ENCODE results near the gene GRIK3.
"Not testable (repeated sequence)": the region's sequence is repeated elsewhere in the genome, so short reads cannot be mapped to it uniquely, and the experiment has no call there.

Gene GRIK3

DNA sequence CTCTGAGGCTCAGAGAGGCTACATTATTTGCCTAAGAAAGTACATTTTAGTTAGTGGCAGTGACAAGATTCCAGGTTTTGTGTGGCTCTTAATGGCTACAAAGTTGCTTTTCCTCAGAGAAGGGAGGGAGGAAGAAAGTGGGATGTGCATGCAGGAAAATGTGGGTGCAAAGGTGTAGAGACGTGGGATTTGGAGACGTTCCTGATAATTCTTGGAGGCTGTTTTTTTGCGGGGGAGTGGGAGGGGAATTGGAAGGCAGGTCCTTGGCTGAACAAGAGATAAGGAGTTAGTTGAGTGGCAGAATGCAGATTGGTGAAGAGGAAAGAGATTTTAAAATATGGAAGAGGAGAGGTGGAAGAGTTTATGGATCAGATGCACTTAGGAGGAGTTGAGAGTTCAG, 258.1 kb downstream of the GRIK3 start:
- no peak for DNase-seq

- DNase-seq: no peak
Observed at GRCh38 chr1:36775716-36776115, 258.6 kb downstream of the GRIK3 start.

DNA sequence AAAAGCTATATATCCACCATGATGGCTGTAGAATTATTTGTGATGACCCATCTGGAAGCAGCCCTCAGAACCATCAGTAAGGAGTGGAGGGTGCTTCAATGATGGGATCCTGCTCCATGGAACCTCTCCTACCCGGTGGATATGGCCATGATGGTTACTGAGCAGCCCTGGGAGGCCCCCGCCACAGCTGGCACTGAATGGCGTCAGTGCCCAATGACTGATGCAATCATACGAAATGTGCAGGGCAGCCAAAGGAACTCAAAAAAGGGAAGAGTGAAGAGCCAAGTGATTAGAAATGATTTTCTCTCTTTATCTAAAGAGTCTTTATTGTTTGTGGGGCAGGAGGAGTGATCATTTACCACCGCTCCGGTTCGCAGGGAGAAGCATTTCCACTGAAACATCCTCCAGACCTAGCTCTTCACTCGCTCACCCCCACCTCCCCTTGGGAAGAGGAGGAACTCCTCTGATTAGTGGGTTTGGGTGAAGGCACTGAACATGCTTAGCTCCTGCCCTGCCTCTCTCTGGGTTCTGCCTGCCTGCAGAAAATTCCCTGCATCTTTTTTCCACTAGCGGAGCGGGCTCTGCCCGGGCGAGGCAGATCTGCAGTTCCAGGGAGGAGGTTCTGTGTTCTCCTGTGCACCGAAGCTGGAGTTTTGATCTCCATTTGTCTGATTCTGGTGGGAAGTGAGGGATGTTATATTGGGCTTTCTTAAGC, 260.3 kb downstream of the GRIK3 start:
- DNase-seq: no peak

- no peak for DNase-seq
Observed at GRCh38 chr1:36772647-36773495, 261.4 kb downstream of the GRIK3 start.

GRCh38 chr1:36771660-36772284, 262.5 kb downstream of the GRIK3 start:
- no peak for DNase-seq

GRCh38 chr1:36771240-36771639, 263.1 kb downstream of the GRIK3 start:
- DNase-seq: no peak

GRCh38 chr1:36769886-36770830, 264.2 kb downstream of the GRIK3 start:
- no peak for DNase-seq

- DNase-seq: no peak
Observed at GRCh38 chr1:36768486-36769178, 265.7 kb downstream of the GRIK3 start.

DNA sequence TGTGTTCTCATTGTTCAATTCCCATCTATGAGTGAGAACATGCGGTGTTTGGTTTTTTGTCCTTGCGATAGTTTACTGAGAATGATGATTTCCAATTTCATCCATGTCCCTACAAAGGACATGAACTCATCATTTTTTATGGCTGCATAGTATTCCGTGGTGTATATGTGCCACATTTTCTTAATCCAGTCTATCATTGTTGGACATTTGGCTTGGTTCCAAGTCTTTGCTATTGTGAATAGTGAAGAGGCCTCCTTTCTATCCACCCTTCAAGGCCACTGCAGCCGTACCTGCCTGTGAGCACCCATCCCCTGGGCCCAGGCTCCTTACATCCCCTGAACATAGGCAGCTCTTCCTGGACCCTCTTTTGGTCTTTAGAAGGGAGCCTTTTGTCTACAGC, 266.9 kb downstream of the GRIK3 start:
- not testable (repeated sequence) for DNase-seq

DNA sequence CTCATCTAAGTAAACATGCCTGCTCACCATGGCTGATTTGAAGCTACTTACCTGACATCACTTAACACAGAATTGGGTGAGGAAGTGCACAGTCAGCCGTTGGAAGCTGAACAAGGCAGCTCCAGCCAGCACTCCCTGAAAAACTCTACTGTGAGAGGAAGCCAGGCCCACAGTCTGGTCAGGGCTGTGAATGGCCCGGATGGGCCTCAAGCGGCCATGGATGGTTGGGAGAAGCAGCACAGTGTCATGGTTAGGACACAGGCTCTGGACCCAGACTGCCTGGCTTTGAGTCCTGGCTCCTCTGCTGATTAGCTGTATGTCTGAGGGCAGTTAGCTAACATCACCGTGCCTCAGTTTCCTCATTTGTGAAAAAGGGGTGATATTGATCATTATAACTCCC, 267.8 kb downstream of the GRIK3 start:
- DNase-seq: no peak

- no peak for DNase-seq
Observed at GRCh38 chr1:36765785-36766300, 268.5 kb downstream of the GRIK3 start.

DNA sequence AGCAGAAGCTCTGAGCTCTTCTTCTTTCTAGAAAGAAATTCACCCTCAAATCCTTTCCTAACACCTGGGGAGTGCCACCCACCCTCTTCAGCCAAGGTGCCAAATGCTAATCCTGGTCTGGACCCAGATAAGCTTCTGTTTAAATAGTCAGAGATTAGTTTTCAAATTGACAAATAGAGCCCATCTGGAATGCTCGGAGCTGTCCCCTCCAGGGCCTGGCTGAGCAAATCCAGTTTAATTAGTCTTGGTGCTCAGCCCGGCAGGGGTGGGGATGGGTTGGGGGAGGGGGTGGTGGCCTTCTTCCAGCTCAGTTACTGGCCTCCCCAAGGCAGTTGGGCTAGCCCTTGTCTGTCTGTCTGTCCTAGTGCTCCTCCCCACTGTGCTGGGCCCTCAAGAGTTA, 269.5 kb downstream of the GRIK3 start:
- no peak for DNase-seq

- no peak for DNase-seq
Observed at GRCh38 chr1:36763771-36764170, 270.5 kb downstream of the GRIK3 start.

- DNase-seq: no peak
Observed at GRCh38 chr1:36762174-36762573, 272.1 kb downstream of the GRIK3 start.

DNA sequence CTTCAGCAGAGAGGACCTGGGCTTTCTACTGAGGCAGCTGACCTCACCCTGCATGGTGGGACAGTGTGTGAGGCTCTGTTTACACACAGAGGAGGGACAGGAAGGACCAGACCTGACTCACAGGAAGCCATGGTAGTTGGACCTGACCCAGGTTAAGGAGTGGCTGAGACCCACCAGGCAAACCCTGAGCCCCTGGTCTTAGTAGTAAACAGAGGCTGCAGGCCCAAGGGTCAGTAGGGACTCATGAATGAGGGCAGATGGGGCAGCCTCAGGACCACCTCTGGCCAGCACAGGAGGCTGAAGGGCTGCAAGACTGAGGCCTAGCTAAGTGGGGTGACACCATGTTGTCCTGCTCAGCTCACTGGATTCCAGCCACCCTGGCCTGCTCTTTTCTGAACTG, 273.2 kb downstream of the GRIK3 start:
- no peak for DNase-seq

DNA sequence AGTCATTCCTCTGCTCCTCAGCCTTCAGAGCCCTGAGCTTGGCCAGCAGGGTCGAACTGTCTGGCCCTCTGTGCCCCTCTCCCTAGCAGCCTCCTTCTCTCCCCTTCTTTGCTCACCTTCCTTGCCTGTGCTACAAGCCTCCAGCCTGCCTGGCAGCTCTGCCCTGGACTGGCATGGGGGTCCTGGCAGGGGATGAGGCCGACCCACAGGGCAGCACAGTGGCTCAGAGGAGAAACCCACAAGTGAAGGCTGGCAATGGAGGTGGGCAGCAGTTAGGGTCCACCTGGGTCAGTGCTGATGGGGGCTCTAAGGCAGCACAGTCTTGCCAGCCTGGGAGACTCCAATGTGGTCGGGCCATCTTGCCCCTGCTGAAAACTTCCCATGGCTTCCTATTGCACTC, 274.2 kb downstream of the GRIK3 start:
- no peak for DNase-seq

DNA sequence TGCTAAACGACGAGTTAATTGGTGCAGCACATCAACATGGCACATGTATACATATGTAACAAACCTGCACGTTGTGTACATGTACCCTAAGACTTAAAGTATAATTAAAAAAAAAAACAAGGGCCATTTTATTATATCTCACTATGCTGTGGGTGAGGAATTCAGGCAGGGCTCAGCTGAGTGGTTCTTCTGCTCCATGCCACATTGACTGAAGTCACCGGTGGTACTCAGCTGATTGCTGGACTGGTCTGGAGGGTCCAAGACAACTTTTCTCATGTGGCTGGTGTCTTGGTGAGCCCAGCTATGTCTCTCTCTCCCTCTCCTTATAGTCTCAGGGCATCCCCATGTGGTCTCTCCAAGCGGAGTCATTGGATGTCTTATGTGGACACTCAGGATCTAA, 275.0 kb downstream of the GRIK3 start:
- no peak for DNase-seq

DNA sequence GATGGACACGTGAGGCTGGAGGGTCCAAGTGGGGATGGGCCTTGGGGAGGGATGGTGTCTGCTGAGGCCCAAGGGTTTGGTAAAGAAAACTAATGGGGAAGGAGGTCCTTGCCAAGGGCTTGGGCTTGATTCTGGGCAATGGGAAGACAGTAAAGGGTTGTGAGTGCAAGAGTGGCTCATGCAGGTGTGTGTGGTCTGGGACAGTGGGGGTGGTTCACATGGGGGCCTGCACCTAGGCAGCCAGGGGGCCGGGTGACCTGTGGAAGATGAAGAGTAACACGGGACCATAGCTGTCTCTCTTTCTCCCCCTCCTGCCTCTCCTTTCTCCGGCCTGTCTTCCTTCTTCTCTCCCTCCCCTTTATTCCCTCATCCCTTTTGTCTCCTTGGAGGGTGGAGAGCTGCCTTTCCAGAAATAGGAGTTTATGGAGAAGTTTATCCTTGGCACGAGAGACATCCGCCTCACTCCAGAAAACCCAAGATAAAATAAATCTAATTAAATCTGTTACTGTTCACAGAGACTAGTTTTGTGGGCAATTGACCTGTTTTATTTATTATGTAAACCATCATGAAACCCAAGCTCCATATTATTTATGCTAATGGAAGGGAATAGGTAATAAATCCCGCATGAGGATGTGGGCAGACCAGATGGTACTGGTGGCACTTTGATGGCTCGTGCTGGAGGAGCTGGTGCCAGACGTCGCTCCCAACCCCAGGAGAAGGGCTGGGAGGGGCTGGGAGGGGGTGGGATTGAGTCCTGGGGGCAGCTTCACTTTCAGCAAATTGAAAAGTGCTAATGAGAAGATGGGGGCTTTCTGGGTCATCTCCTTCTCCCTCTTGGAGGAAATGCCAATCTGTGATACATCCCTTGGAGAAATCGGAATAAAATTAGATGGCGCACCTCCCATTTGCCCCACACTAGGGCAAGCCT, 278.7 kb downstream of the GRIK3 start:
- no peak for DNase-seq

DNA sequence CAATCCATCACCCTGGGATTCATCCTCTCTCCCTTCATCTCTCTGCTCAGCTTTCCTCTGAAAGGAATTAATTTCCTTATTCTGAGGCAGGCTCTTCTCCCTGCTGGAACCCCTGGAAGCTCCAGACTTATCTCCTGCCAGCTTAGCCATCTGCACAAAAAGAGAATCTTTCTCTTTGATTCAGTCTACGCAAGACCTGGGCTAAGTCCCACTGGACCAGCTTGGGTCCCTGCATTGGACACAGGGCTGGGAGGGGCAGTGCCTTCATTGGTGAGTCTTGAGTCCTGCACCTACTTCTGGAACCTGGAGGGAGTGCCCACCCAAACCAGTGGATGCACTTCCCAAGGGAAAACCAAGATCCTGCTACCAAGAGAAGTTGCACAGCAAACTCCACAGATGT, 279.9 kb downstream of the GRIK3 start:
- DNase-seq: no peak

DNA sequence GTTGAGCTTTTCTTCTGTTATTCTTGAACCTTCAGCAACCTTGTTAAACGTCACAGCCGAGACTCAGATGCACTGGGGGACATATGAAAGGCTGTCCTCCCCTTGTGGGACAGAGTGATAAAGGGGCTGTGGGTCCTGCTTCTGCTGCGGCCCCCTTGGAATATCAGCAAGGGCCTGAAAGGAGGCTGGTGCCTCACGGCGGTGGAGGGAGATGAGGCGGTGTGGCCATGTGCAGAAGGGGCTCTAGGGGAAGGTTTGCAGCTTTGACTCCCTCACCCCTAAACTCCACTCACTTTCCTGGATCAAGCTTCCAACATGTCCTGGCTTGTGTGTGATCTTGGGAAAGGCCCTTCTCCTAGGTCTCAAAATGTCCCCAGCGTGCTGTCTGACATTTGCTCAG, 280.9 kb downstream of the GRIK3 start:
- DNase-seq: no peak

DNA sequence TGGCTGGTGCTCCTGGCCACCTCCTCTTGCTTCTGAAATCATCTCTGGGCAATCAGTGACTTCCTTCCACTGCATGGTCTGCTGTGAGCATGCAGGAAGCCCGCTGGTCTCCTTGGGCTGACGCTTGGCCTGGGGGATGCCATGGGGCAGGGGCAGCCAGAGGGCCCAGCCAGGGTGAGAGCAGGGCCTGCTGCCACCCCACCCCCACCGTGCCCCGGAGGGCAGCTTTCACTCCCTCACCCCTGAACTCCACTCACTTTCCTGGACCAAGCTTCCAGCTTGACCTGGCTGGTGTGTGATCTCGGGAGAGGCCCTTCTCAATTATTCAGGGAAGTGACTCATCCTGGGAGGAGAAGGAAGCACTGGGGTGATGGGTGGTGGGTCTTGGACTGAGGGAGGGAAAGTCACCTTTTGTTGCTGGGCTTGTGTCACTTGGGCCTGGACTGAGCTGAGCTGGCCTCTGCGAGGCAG, 281.4 kb downstream of the GRIK3 start:
- no peak for DNase-seq
